H1 (cell line): Measurements from ENCODE around the gene FARSB. TPM values are rescaled to one million over a fixed set of nuclear protein-coding genes. Genes with fewer than 3 reads are reported as not detected.

Source experiments
- CTCF ChIA-PET: fragments of 300-600 bp; sonication (Branson Sonifier 250); formaldehyde crosslinking; loops from one replicate; lab custom pipeline; 2021; ENCODE audit not compliant: partially characterized antibody; lab: Charles Lee
- POLR2A ChIA-PET: fragments of 300-600 bp; sonication (Branson Sonifier 250); formaldehyde crosslinking; loops from one replicate; lab custom pipeline; 2021; ENCODE audit warnings: inconsistent platforms; ENCODE audit not compliant: partially characterized antibody; lab: Charles Lee
- DNase-seq, 2 experiments: peaks; one replicate each; pipeline versions ENCODE4 v3.0.0 to v3.0.0-alpha.2; 2010 to 2022; ENCODE audit warnings: low spot score in 2 of 2, low read depth in 1 of 2, mixed read lengths in 1 of 2
- FAIRE-seq: peaks from 2 replicates; lab custom pipeline; 2011; peaks lifted over from hg19 to GRCh38; lab: Jason Lieb, UNC
- H2AFZ ChIP-seq: 2 replicates; pipeline ENCODE4 v1.8.1; 2012; ENCODE audit warnings: low read length, inconsistent platforms
- H2AK5ac ChIP-seq: 2 replicates; pipeline ENCODE4 v1.6.1; 2013; ENCODE audit warnings: low read depth, low read length
- H2BK120ac ChIP-seq: replicated peaks from 2 replicates; pipeline ENCODE3; 2013; ENCODE audit warnings: low read depth, low read length, inconsistent platforms
- H2BK12ac ChIP-seq: 2 replicates; pipeline ENCODE4 v1.6.1; 2013; ENCODE audit warnings: low read depth, low read length
- H2BK15ac ChIP-seq: 2 replicates; pipeline ENCODE4 v1.6.1; 2013; ENCODE audit warnings: low read length
- H2BK20ac ChIP-seq: 2 replicates; pipeline ENCODE4 v1.6.1; 2013; ENCODE audit warnings: low read length
- H2BK5ac ChIP-seq: 2 replicates; pipeline ENCODE4 v1.6.1; 2013; ENCODE audit warnings: low read depth, low read length
- H3K14ac ChIP-seq: 2 replicates; pipeline ENCODE4 v1.6.1; 2013; ENCODE audit warnings: inconsistent platforms; ENCODE audit not compliant: insufficient read length
- H3K18ac ChIP-seq: 2 replicates; pipeline ENCODE4 v1.6.1; 2013; ENCODE audit warnings: low read length; ENCODE audit errors: extremely low read depth
- H3K23ac ChIP-seq: 2 replicates; pipeline ENCODE4 v1.6.1; 2013; ENCODE audit warnings: inconsistent platforms; ENCODE audit not compliant: insufficient read length
- H3K23me2 ChIP-seq: 2 replicates; pipeline ENCODE4 v1.6.1; 2013; ENCODE audit warnings: low read depth, low read length
- H3K27ac ChIP-seq: 2 replicates; pipeline ENCODE4 v1.6.1; 2011; ENCODE audit warnings: low read depth, low read length, inconsistent platforms
- H3K27me3 ChIP-seq, 4 experiments: replicated peaks in 1 of 4; 1 replicate in 1 of 4; 2 replicates in 3 of 4; pipeline versions ENCODE4 v1.6.1 to v1.8.1; 2011 to 2013; ENCODE audit warnings: low read length in 3 of 4, mild to moderate bottlenecking in 3 of 4, inconsistent platforms in 2 of 4, mixed read lengths in 2 of 4, moderate library complexity in 1 of 4; ENCODE audit not compliant: control insufficient read depth in 3 of 4, insufficient read depth in 3 of 4; ENCODE audit errors: extremely low read depth in 1 of 4
- H3K36me3 ChIP-seq, 4 experiments: 2 replicates each; pipeline versions ENCODE4 v1.6.1 to v1.8.1; 2011 to 2013; ENCODE audit warnings: mild to moderate bottlenecking in 4 of 4, low read length in 3 of 4, moderate library complexity in 2 of 4, control low read depth in 1 of 4, inconsistent platforms in 1 of 4; ENCODE audit not compliant: insufficient read depth in 4 of 4, control insufficient read depth in 2 of 4
- H3K4ac ChIP-seq: replicated peaks from 2 replicates; pipeline ENCODE3; 2013; ENCODE audit warnings: low read length, low read depth, mixed read lengths, inconsistent platforms; ENCODE audit not compliant: insufficient read length
- H3K4me1 ChIP-seq, 4 experiments: replicated peaks in 1 of 4; 1 replicate in 1 of 4; 2 replicates in 3 of 4; pipeline versions ENCODE4 v1.6.1 to v1.8.1; 2011 to 2013; ENCODE audit warnings: low read length in 3 of 4, inconsistent platforms in 2 of 4, mixed read lengths in 1 of 4; ENCODE audit not compliant: insufficient read depth in 4 of 4, control insufficient read depth in 3 of 4
- H3K4me2 ChIP-seq, 2 experiments: 2 replicates each; pipeline versions ENCODE4 v1.6.1 to v1.8.1; 2011 to 2013; ENCODE audit warnings: low read depth in 2 of 2, low read length in 2 of 2, control low read depth in 1 of 2, inconsistent platforms in 1 of 2, mild to moderate bottlenecking in 1 of 2; ENCODE audit not compliant: insufficient read depth in 1 of 2
- H3K4me3 ChIP-seq, 4 experiments: fragments of 200-600, 300-600 bp in 1 of 4; sonication (generic), shearing (Covaris generic), sonication (Bioruptor Twin) in 1 of 4; 2 replicates each; pipeline versions ENCODE4 v1.5.1 to v1.8.1; 2011 to 2016; ENCODE audit warnings: low read length in 4 of 4, low read depth in 3 of 4, control low read depth in 2 of 4, inconsistent platforms in 2 of 4, mild to moderate bottlenecking in 2 of 4, mixed read lengths in 1 of 4, moderate library complexity in 1 of 4; ENCODE audit not compliant: insufficient read depth in 2 of 4; ENCODE audit errors: extremely low read depth in 1 of 4
- H3K56ac ChIP-seq: replicated peaks from 2 replicates; pipeline ENCODE3; 2013; ENCODE audit warnings: low read depth, mild to moderate bottlenecking, mixed read lengths, low read length, inconsistent platforms; ENCODE audit not compliant: insufficient read length
- H3K79me1 ChIP-seq: 2 replicates; pipeline ENCODE4 v1.6.1; 2013; ENCODE audit warnings: low read depth, low read length, control low read depth
- H3K79me2 ChIP-seq, 2 experiments: 2 replicates each; pipeline versions ENCODE4 v1.6.1 to v1.8.1; 2012 to 2013; ENCODE audit warnings: low read length in 2 of 2, mild to moderate bottlenecking in 2 of 2, inconsistent platforms in 1 of 2; ENCODE audit not compliant: insufficient read depth in 2 of 2, control insufficient read depth in 1 of 2
- H3K9ac ChIP-seq, 4 experiments: replicated peaks in 1 of 4; 1 replicate in 1 of 4; 2 replicates in 3 of 4; pipeline versions ENCODE4 v1.6.1 to v1.8.1; 2011 to 2013; ENCODE audit warnings: low read depth in 3 of 4, low read length in 3 of 4, control low read depth in 2 of 4, mild to moderate bottlenecking in 2 of 4, moderate library complexity in 2 of 4, inconsistent platforms in 1 of 4; ENCODE audit errors: extremely low read depth in 1 of 4
- H3K9me3 ChIP-seq, 2 experiments: 2 replicates each; pipeline versions ENCODE4 v1.6.1 to v1.8.1; 2012 to 2013; ENCODE audit warnings: mild to moderate bottlenecking in 2 of 2, moderate library complexity in 2 of 2, control low read depth in 1 of 2, inconsistent platforms in 1 of 2, low read depth in 1 of 2, low read length in 1 of 2, mixed read lengths in 1 of 2; ENCODE audit not compliant: insufficient read depth in 2 of 2
- H4K20me1 ChIP-seq, 2 experiments: replicated peaks in 1 of 2; 2 replicates each; pipeline versions ENCODE3 to v1.8.1; 2011 to 2013; ENCODE audit warnings: inconsistent platforms in 2 of 2, low read length in 2 of 2, mild to moderate bottlenecking in 1 of 2; ENCODE audit not compliant: insufficient read depth in 2 of 2, control insufficient read depth in 1 of 2
- H4K5ac ChIP-seq: 2 replicates; pipeline ENCODE4 v1.6.1; 2013; ENCODE audit warnings: low read length, low read depth, mixed read lengths, inconsistent platforms; ENCODE audit not compliant: insufficient read length
- H4K8ac ChIP-seq: 2 replicates; pipeline ENCODE4 v1.8.0; 2013; ENCODE audit warnings: mild to moderate bottlenecking, moderate library complexity, low read length, inconsistent platforms; ENCODE audit not compliant: insufficient read depth; ENCODE audit errors: extremely low read depth
- H4K91ac ChIP-seq: replicated peaks from 2 replicates; pipeline ENCODE3; 2013; ENCODE audit warnings: low read length, mixed read lengths, inconsistent platforms; ENCODE audit not compliant: insufficient read length
- CBX5 ChIP-seq: fragments of 300-800, 300-1000 bp; sonication (generic); IDR thresholded peaks from 2 replicates; pipeline ENCODE4 v1.7.1; 2016; ENCODE audit warnings: antibody characterized with exemption, low read length, low read depth
- FOSL1 ChIP-seq: IDR thresholded peaks from 2 replicates; pipeline ENCODE4 v1.6.1; 2011; ENCODE audit warnings: mild to moderate bottlenecking, low read depth, low read length, moderate library complexity; ENCODE audit not compliant: insufficient read depth
- RBBP5 ChIP-seq: IDR thresholded peaks from 2 replicates; pipeline ENCODE4 v1.7.1; 2012; ENCODE audit warnings: low read depth, mild to moderate bottlenecking, inconsistent platforms, low read length, moderate library complexity, borderline replicate concordance
- TEAD4 ChIP-seq: IDR thresholded peaks from 2 replicates; pipeline ENCODE4 v1.6.1; 2012; ENCODE audit warnings: low read depth, low read length, inconsistent platforms, mixed read lengths
- WGBS, 2 experiments: shearing (Covaris generic) in 1 of 2; methylation state at CpG; one replicate each; pipeline versions ENCODE4 v1.1.6 to v1.1.7; 2013 to 2015; ENCODE audit warnings: low lambda C conversion rate in 2 of 2, mixed read lengths in 2 of 2, inconsistent platforms in 1 of 2, low coverage in 1 of 2, missing lambda C conversion rate in 1 of 2; ENCODE audit not compliant: insufficient replicate concordance in 2 of 2, insufficient coverage in 1 of 2, insufficient read length in 1 of 2; ENCODE audit errors: extremely low coverage in 1 of 2, missing lambda C conversion rate in 1 of 2; 5-methylcytosine and 5-hydroxymethylcytosine counted together
- polyA plus RNA-seq, 7 experiments: library from polyadenylated mRNA; depleted of rRNA in 3 of 7; stranded (reverse) in 5 of 7; unstranded in 2 of 7; fragments of >200 nt in 5 of 7; fragments of 200-250 nt in 2 of 7; gene quantifications; 1 replicate in 5 of 7; 2 replicates in 1 of 7; 4 replicates in 1 of 7; pipeline versions ENCODE4 v1.2.1 to v1.2.3, GENCODE V29; 2011 to 2013; ENCODE audit warnings: missing spikeins in 2 of 7, mixed read lengths in 2 of 7
- total RNA-seq: library from RNA; stranded (reverse); fragmentation: NEBNext Ultra II Directional; extraction: Animal tissue kit (Norgen Biotek cat#: 25700); gene quantifications from 2 replicates; pipeline ENCODE4 v1.2.1, GENCODE V29; 2021
- TF ChIP-seq, protein P1 (sequence below): IDR thresholded peaks from 2 replicates; pipeline ENCODE4 v1.6.1; 2011; ENCODE audit warnings: low read depth, mild to moderate bottlenecking, low read length; ENCODE audit not compliant: insufficient read depth

The FARSB gene
- total and polyA plus RNA-seq, 2 of the 8 experiments (the other 6 are each of a cell fraction or from before 2014, with no cell fraction given): 21.0 to 37.9 TPM

DNA sequence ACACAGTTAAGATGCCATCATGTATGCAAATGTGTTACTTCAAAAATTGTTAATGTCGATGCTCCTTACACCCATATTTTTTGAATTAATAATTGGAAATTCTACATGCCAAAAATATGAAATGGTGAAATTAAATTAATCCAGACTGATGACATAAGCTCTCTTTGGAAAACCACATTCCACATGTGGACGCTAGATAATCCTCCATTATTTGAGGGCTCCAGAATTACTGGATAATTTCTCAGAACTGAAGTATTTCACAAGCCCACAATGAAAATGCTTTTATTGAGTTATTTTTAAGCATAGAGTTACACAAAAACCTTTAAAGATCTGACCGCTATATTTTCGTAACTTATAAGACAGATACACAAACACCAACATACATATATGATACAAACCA lies 47.8 kb downstream of the FARSB start:
- Histone ChIP-seq H2BK120ac (no peak overlapping the region), H2BK5ac (no peak overlapping the region), H2AFZ (no peak overlapping the region), H2BK12ac (no peak overlapping the region), H3K79me2 (no peaks in the 10 kb centered on the region), H3K27ac (no peak overlapping the region), H3K36me3 (peaks cover 0 to 18% (median 10%) of the 10 kb centered on the region in 4 experiments; a peak in 6 of 8 replicates), H3K79me1 (no peaks in the 10 kb centered on the region), H3K56ac (no peak overlapping the region), H3K18ac (no peak overlapping the region), H3K14ac (no peak overlapping the region), H2BK15ac (no peak overlapping the region), H3K4me3 (no peak overlapping the region), H4K8ac (no peak overlapping the region), H3K9me3 (no peaks in the 10 kb centered on the region), H3K4ac (no peak overlapping the region), H3K4me2 (no peak overlapping the region), H2AK5ac (no peak overlapping the region), H3K23ac (no peak overlapping the region), H3K27me3 (no peaks in the 10 kb centered on the region), H3K23me2 (no peaks in the 10 kb centered on the region), H4K91ac (no peak overlapping the region), H4K20me1 (peaks cover 0 to 2% of the 10 kb centered on the region in 2 experiments), H3K4me1 (no peaks in the 10 kb centered on the region), H3K9ac (no peak overlapping the region), H2BK20ac (no peak overlapping the region), H4K5ac (no peak overlapping the region)
- FAIRE-seq: no peak
- ChIA-PET CTCF (no interaction called here), POLR2A (no interaction called here)
- WGBS, 2 experiments: 71% methylated on average over 4 of the region's 4 CpGs; no CpG with 5 or more reads in 1 of the 2 experiments
- no peak for DNase-seq
- TF ChIP-seq FOSL1 (no peak), CBX5 (no peak), TEAD4 (no peak), RBBP5 (no peak)
- TF ChIP-seq, protein P1, sequence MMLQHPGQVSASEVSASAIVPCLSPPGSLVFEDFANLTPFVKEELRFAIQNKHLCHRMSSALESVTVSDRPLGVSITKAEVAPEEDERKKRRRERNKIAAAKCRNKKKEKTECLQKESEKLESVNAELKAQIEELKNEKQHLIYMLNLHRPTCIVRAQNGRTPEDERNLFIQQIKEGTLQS: no peak
